PFSK-1 (cell line): ENCODE measurements around the gene UBE3B.

Experiments
- FOXP2 ChIP-seq: optimal IDR thresholded peaks from 2 replicates; pipeline ENCODE3; 2011; ENCODE audit warnings: borderline replicate concordance, control low read depth, inconsistent platforms; ENCODE audit not compliant: insufficient read depth; ENCODE audit errors: extremely low read length, extremely low read depth
- POLR2AphosphoS5 ChIP-seq: IDR thresholded peaks from 2 replicates; pipeline ENCODE4 v1.6.1; 2012; ENCODE audit warnings: low read depth, mild to moderate bottlenecking, control low read depth, low read length, moderate library complexity
- SIN3A ChIP-seq: IDR thresholded peaks from 2 replicates; pipeline ENCODE4 v1.6.1; 2012; ENCODE audit warnings: mild to moderate bottlenecking, low read length, moderate library complexity, borderline replicate concordance; ENCODE audit not compliant: insufficient read depth
- TAF1 ChIP-seq: IDR thresholded peaks from 2 replicates; pipeline ENCODE4 v1.6.1; 2012; ENCODE audit warnings: low read length, control low read depth, borderline replicate concordance; ENCODE audit not compliant: insufficient read depth
- TF ChIP-seq, protein P1 (sequence below), 2 experiments: IDR thresholded peaks; 2 replicates each; pipeline versions ENCODE4 v1.6.1 to v1.8.0; 2011 to 2012; ENCODE audit warnings: low read depth in 2 of 2, low read length in 2 of 2, control low read depth in 1 of 2, inconsistent platforms in 1 of 2, mild to moderate bottlenecking in 1 of 2, moderate library complexity in 1 of 2; ENCODE audit not compliant: insufficient read depth in 1 of 2

The UBE3B gene

GRCh38 chr12:109518820-109519665 lies 41.6 kb downstream of the UBE3B start:
- TF ChIP-seq TAF1 (no peak), SIN3A (no peak), FOXP2 (no peak)
- TF ChIP-seq, protein P1, sequence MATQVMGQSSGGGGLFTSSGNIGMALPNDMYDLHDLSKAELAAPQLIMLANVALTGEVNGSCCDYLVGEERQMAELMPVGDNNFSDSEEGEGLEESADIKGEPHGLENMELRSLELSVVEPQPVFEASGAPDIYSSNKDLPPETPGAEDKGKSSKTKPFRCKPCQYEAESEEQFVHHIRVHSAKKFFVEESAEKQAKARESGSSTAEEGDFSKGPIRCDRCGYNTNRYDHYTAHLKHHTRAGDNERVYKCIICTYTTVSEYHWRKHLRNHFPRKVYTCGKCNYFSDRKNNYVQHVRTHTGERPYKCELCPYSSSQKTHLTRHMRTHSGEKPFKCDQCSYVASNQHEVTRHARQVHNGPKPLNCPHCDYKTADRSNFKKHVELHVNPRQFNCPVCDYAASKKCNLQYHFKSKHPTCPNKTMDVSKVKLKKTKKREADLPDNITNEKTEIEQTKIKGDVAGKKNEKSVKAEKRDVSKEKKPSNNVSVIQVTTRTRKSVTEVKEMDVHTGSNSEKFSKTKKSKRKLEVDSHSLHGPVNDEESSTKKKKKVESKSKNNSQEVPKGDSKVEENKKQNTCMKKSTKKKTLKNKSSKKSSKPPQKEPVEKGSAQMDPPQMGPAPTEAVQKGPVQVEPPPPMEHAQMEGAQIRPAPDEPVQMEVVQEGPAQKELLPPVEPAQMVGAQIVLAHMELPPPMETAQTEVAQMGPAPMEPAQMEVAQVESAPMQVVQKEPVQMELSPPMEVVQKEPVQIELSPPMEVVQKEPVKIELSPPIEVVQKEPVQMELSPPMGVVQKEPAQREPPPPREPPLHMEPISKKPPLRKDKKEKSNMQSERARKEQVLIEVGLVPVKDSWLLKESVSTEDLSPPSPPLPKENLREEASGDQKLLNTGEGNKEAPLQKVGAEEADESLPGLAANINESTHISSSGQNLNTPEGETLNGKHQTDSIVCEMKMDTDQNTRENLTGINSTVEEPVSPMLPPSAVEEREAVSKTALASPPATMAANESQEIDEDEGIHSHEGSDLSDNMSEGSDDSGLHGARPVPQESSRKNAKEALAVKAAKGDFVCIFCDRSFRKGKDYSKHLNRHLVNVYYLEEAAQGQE (IDR thresholded peaks at IDR 0.05; ENCODE audit: insufficient read depth in 1 of 2, low read depth in 2 of 2, low read length in 2 of 2), result no peak

DNA sequence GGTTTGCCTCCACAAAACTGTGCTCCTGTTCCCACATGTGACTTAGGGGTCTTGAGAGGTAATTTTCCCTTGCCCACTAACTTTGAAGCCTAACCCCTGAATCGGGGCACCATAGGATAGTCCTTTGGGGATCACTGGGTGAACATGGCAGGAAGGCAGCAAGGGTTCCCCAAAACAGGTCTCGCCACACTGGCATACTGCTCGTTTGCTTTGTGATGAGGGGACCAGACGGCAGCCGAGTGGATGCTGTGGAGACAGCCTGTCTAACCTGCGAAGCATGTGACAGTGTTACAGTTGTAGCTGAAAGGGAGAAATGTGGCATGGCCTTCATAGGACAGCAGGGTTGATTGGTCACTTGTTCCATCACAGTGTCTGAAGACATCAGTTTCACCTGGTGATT lies 42.4 kb downstream of the UBE3B start:
- TF ChIP-seq, protein P1 (IDR thresholded peaks at IDR 0.05; ENCODE audit: insufficient read depth in 1 of 2, low read depth in 2 of 2, low read length in 2 of 2), result no peak
- TF ChIP-seq SIN3A (no peak), POLR2AphosphoS5 (no peak), FOXP2 (no peak), TAF1 (no peak)

- TF ChIP-seq TAF1 (no peak), FOXP2 (no peak), POLR2AphosphoS5 (no peak)
Measured at GRCh38 chr12:109521831-109522230, 44.4 kb downstream of the UBE3B start.

DNA sequence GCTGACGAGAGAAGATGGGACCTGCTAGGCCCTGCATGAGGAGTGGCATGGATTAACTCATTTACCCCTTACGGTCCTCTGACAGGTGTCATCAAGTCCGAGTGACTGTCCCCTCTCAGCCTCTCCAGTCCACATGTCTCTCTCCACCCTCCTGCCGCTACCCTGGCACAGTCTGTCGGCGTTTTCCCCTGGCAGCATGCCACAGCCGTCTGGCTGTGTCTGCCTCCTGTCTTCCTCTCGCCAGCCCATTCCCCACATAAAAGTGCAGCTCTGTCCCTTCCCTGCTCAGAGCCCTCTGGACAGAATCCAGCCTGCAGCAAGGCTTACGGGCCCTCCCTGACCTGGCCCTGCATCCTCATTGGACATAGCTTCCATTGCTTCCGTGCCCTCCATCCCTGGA lies 45.6 kb downstream of the UBE3B start:
- TF ChIP-seq POLR2AphosphoS5 (no peak), TAF1 (no peak), SIN3A (no peak)

DNA sequence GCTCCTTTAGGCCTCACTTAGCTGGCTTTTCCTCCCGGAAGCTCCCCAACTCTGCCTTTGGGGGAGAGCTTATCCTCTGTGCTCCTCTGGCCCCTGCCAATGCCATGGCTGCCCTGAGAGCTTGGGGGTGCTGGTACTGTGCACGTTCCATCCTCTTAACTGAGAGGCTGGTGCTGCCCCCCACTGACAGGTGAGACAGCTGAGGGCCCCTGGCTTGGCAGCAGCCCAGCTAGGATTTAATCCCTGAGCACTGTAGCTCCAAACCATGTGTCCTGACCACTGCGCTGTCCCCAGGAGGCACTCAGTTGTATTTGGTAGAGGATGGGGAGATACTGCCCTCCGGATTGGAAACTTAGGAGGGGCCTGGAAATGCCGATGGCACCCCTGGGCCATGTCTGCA lies 46.1 kb downstream of the UBE3B start:
- no peak for TF ChIP-seq TAF1
- no peak for TF ChIP-seq POLR2AphosphoS5
- no peak for TF ChIP-seq FOXP2
- TF ChIP-seq, protein P1 (IDR thresholded peaks at IDR 0.05; ENCODE audit: insufficient read depth in 1 of 2, low read depth in 2 of 2, low read length in 2 of 2), result no peak
- TF ChIP-seq SIN3A, result no peak

GRCh38 chr12:109524466-109525278 lies 47.2 kb downstream of the UBE3B start:
- TF ChIP-seq, protein P1 (IDR thresholded peaks at IDR 0.05; ENCODE audit: insufficient read depth in 1 of 2, low read depth in 2 of 2, low read length in 2 of 2), result no peak
- TF ChIP-seq FOXP2 (no peak), POLR2AphosphoS5 (no peak), SIN3A (no peak), TAF1 (no peak)
